Measurements from ENCODE around the gene UROS.

- TF ChIP-seq CTCF (IDR thresholded peaks at IDR 0.05; ENCODE audit: extremely low read depth in 1 of 2, insufficient read depth in 1 of 2, low read depth in 1 of 2, low read length in 2 of 2) (no peak), POLR2A (IDR thresholded peaks at IDR 0.05; ENCODE audit: low read depth, low read length) (no peak), MAX (IDR thresholded peaks at IDR 0.05; ENCODE audit: insufficient read depth, insufficient read length) (no peak), EZH2 (IDR thresholded peaks at IDR 0.05; ENCODE audit: borderline replicate concordance, low read depth, low read length, severe bottlenecking) (no peak)
These were observed 41.0 kb downstream of the UROS start for GRCh38 chr10:125782054-125782453.

All from endothelial cell of umbilical vein (primary cell).